HL-60 (cell line): ENCODE results near the gene CLIC6.

ENCODE experiments used
- DNase-seq, 2 experiments: peaks; one replicate each; pipeline ENCODE4 v3.0.0-alpha.2; 2010 to 2020; ENCODE audit warnings: low read depth in 1 of 2, low spot score in 1 of 2
- H3K27ac ChIP-seq: fragments of 250-450 bp; sonication (Bioruptor Pico); replicated peaks from 2 replicates; pipeline ENCODE4 v1.5.1; 2020; ENCODE audit warnings: mild to moderate bottlenecking, moderate library complexity
- H3K27me3 ChIP-seq: fragments of 250-450 bp; sonication (Bioruptor Pico); 2 replicates; pipeline ENCODE4 v1.5.1; 2021; ENCODE audit warnings: mild to moderate bottlenecking, moderate library complexity; ENCODE audit not compliant: insufficient read depth, poor library complexity, severe bottlenecking
- H3K4me3 ChIP-seq: replicated peaks from 2 replicates; pipeline ENCODE4 v1.5.1; 2011; ENCODE audit warnings: mild to moderate bottlenecking, control low read depth, low read length; ENCODE audit not compliant: insufficient read depth
- CTCF ChIP-seq: IDR thresholded peaks from one replicate; pipeline ENCODE4 v1.5.1; 2011; ENCODE audit warnings: low read length, control low read depth, inconsistent platforms; ENCODE audit not compliant: insufficient read depth
- GABPA ChIP-seq: IDR thresholded peaks from 2 replicates; pipeline ENCODE4 v1.6.1; 2012; ENCODE audit warnings: low read depth
- POLR2AphosphoS5 ChIP-seq: IDR thresholded peaks from 2 replicates; pipeline ENCODE4 v1.6.1; 2012; ENCODE audit warnings: low read depth
- REST ChIP-seq: IDR thresholded peaks from 2 replicates; pipeline ENCODE4 v1.6.1; 2012; ENCODE audit warnings: low read depth; ENCODE audit not compliant: insufficient replicate concordance
- SPI1 ChIP-seq: IDR thresholded peaks from 2 replicates; pipeline ENCODE4 v1.6.1; 2012; ENCODE audit warnings: low read depth, mild to moderate bottlenecking, borderline replicate concordance

CLIC6 gene

GRCh38 chr21:34684174-34684876 is 15.5 kb downstream of the CLIC6 start:
- H3K4me3 ChIP-seq, result no peak overlapping the region
- peaks cover 2% of the 10 kb centered on the region for H3K27me3 ChIP-seq
- no peak overlapping the region for H3K27ac ChIP-seq
- DNase-seq, result no peak
- TF ChIP-seq GABPA, result no peak
- no peak for TF ChIP-seq CTCF
- TF ChIP-seq POLR2AphosphoS5, result no peak
- TF ChIP-seq SPI1, result no peak
- no peak for TF ChIP-seq REST

GRCh38 chr21:34687065-34687464 is 18.3 kb downstream of the CLIC6 start:
- no peak for TF ChIP-seq CTCF
- Histone ChIP-seq H3K27ac (no peak overlapping the region), H3K27me3 (peaks cover 7% of the 10 kb centered on the region), H3K4me3 (no peak overlapping the region)
- DNase-seq, result no peak

- Histone ChIP-seq H3K27ac (no peak overlapping the region), H3K27me3 (peaks cover 7% of the 10 kb centered on the region), H3K4me3 (no peak overlapping the region)
- TF ChIP-seq REST, result no peak
- no peak for TF ChIP-seq POLR2AphosphoS5
- TF ChIP-seq GABPA, result no peak
- no peak for TF ChIP-seq CTCF
- no peak for TF ChIP-seq SPI1
- DNase-seq, result no peak
Observed at GRCh38 chr21:34687745-34688144, 19.0 kb downstream of the CLIC6 start.

- no peak for TF ChIP-seq REST
- TF ChIP-seq GABPA, result no peak
- TF ChIP-seq POLR2AphosphoS5, result no peak
- TF ChIP-seq CTCF, result no peak
- TF ChIP-seq SPI1, result no peak
- Histone ChIP-seq H3K4me3 (no peak overlapping the region), H3K27ac (no peak overlapping the region), H3K27me3 (peaks cover 7% of the 10 kb centered on the region)
- DNase-seq, result no peak
Observed at GRCh38 chr21:34688145-34688544, 19.4 kb downstream of the CLIC6 start.
